Aorta (tissue), 5 donors: ENCODE results near the gene SERTAD2. TPM values are rescaled to one million over a fixed set of nuclear protein-coding genes. Genes with fewer than 3 reads are reported as not detected.
A peak's percentile ranks its signal among the peaks of the same experiment; 100 is the strongest.

Source experiments
- ATAC-seq: fragments of 200-7000 bp; cut with Tn5 transposase; one replicate; pipeline ENCODE4 v1.9.1; 2022; ENCODE audit warnings: moderate library complexity; ENCODE audit not compliant: low FRiP score
- DNase-seq, 2 donors: peaks; one replicate each; pipeline ENCODE4 v3.0.0-alpha.2; 2020
- H3K27ac ChIP-seq, 2 donors: one replicate each; pipeline ENCODE4 v1.5.1; 2013; ENCODE audit warnings: low read length in 2 of 2, mild to moderate bottlenecking in 2 of 2, moderate library complexity in 2 of 2, control low read depth in 1 of 2, inconsistent platforms in 1 of 2, low read depth in 1 of 2
- H3K27me3 ChIP-seq, 2 donors: one replicate each; pipeline ENCODE4 v1.6.1; 2013; ENCODE audit warnings: control low read depth in 1 of 2, low read length in 1 of 2, mild to moderate bottlenecking in 1 of 2, moderate library complexity in 1 of 2; ENCODE audit not compliant: insufficient read depth in 2 of 2, control insufficient read depth in 1 of 2
- H3K36me3 ChIP-seq, 2 donors: one replicate each; pipeline ENCODE4 v1.6.1; 2013; ENCODE audit warnings: control low read depth in 1 of 2, low read length in 1 of 2, mild to moderate bottlenecking in 1 of 2; ENCODE audit not compliant: insufficient read depth in 2 of 2, control insufficient read depth in 1 of 2
- H3K4me1 ChIP-seq, 2 donors: one replicate each; pipeline ENCODE4 v1.6.1; 2013; ENCODE audit warnings: low read length in 2 of 2, control low read depth in 1 of 2, mild to moderate bottlenecking in 1 of 2, moderate library complexity in 1 of 2; ENCODE audit not compliant: insufficient read depth in 2 of 2, control insufficient read depth in 1 of 2
- H3K4me3 ChIP-seq, 2 donors: one replicate each; pipeline ENCODE4 v1.5.1; 2013; ENCODE audit warnings: low read length in 2 of 2, control low read depth in 1 of 2, mild to moderate bottlenecking in 1 of 2
- H3K9me3 ChIP-seq: one replicate; pipeline ENCODE4 v1.6.1; 2013; ENCODE audit warnings: mild to moderate bottlenecking, low read length; ENCODE audit not compliant: control insufficient read depth
- WGBS, 2 donors: extraction: QIAGEN DNeasy Blood & Tissue Kit; methylation state at CpG; one replicate each; pipeline ENCODE4 v1.1.7; 2013; 5-methylcytosine and 5-hydroxymethylcytosine counted together
- intact Hi-C, 2 donors: fragments of 100-400 bp; cut with DNase I; formaldehyde crosslinking; loops; one replicate each; pipeline versions ENCODE4 v1.14.2 to v1.15.0; 2022
- polyA plus RNA-seq, 2 donors: library from polyadenylated mRNA; stranded (reverse); fragments of 200-250 nt; gene quantifications; one replicate each; pipeline ENCODE4 v1.2.3, GENCODE V29; 2013
- total RNA-seq, 2 donors: library from RNA; stranded (reverse); fragmentation: NEBNext Ultra II Directional; extraction: Animal tissue kit (Norgen Biotek cat#: 25700); gene quantifications; one replicate each; pipeline ENCODE4 v1.2.1, GENCODE V29; 2021
- donor health status: healthy with polysubstance abuse.
- donor health status: Bipolar disorder and iron deficiency.
- donor health status: DM: no; HTN: no; CAD: no.
- donor health status: DM: no; HTN: no; CAD: no.
- donor health status: DM: yes; HTN: yes; CAD: no.

The SERTAD2 gene
- total and polyA plus RNA-seq, 4 donors: 4.6 to 27.4 (median 20.6) TPM

DNA sequence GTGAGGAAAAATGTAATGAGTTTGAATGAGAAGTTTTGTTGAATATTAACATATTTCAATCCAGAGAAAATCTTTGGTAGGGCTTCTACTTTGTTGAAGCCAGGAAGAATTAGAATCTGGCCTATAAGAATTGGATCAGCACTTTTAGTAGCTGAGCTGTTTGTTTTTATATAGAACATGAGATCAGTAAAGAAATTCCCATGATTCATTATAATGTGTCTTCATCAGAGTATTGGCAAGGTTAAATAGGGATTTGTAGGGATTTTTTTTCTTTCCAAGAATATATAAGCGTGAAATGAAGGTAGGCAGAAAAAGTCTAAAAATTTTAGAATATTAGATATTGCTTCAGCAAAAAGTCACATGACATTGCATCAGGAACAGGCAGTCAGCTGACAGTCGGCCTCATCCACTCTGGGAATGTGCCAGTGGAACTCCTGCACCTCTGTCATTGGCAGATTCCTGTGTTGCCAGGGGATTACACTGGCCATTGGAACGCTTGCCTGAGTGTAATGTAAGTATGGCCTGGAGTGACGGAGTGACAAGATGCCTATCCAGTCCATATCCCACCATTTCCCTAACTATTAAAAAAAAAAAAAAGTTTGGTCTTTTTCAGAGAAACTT, 60.6 kb downstream of the SERTAD2 start:
- 78 to 82% methylated on average over 4 of the region's 4 CpGs for WGBS, 2 donors
- Histone ChIP-seq H3K27me3 (no peaks in the 10 kb centered on the region), H3K4me3 (no peak overlapping the region), H3K36me3 (peaks cover 0 to 3% of the 10 kb centered on the region in 2 donors), H3K4me1 (peaks cover 0 to 5% of the 10 kb centered on the region in 2 donors), H3K9me3 (no peaks in the 10 kb centered on the region), H3K27ac (no peak overlapping the region)
- intact Hi-C loops: loop anchor here in 1 of 2 donors (5.0 kb wide), 1 partner anchor 154 kb away; no protein-coding TSS in a partner anchor
- DNase-seq: peak in 1 of 2 donors; percentile 55
- ATAC-seq: no peak

DNA sequence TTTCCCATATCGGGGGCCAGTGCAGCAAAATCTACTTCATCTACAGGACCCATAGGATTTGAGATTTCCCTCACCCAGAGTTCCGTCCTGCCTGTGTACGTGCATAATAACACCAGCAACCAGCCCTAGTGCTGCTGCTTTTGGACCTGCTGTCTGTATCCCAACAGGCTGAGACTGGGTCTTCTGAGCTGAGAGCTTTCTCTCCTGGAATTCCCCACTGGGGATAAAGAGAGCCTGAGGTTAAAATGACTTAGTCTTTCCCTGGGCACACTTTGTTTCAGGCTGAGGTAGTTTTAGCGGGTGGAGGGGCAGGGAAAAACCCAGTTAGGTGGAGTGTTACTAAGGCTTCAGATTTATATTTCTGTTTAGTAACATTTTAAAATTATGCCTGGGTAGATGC, 62.5 kb downstream of the SERTAD2 start:
- DNase-seq (no peak), ATAC-seq (no peak)
- H3K27ac ChIP-seq: no peak overlapping the region
- WGBS, 2 donors: 87 to 93% methylated on average over 4 of the region's 4 CpGs
- H3K9me3 ChIP-seq: no peaks in the 10 kb centered on the region
- intact Hi-C loops: loop anchor here in 1 of 2 donors (5.0 kb wide), 1 partner anchor 156 kb away; no protein-coding TSS in a partner anchor
- peaks cover 0 to 5% of the 10 kb centered on the region in 2 donors for H3K4me1 ChIP-seq
- H3K4me3 ChIP-seq: no peak overlapping the region
- peaks cover 0 to 3% of the 10 kb centered on the region in 2 donors for H3K36me3 ChIP-seq
- H3K27me3 ChIP-seq: no peaks in the 10 kb centered on the region

DNA sequence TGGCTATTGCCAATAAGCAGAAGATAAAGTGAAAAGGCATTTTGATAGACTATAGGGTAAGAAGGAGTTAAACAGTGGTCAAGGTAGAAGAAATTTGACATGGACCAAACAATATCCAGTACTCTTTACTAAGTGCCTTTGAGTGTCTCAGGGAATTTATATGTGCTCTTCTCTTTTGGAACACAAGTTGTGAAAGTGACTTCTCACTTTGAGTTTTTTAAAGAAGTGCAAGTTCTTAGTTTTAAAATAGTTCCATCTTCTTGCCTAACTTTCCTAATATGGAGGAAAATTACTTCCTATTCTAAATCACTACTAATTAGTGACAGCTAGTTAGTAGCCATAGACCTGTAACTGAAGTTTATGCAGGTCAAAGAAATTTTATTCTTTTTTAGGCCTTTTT, 66.2 kb downstream of the SERTAD2 start:
- ATAC-seq (no peak), DNase-seq (no peak)
- H3K4me1 ChIP-seq: no peaks in the 10 kb centered on the region
- no peak overlapping the region for H3K27ac ChIP-seq
- no peaks in the 10 kb centered on the region for H3K27me3 ChIP-seq
- peaks cover 0 to 3% of the 10 kb centered on the region in 2 donors for H3K36me3 ChIP-seq
- no peak overlapping the region for H3K4me3 ChIP-seq
- H3K9me3 ChIP-seq: no peaks in the 10 kb centered on the region
- intact Hi-C loops: loop anchor here (2.0 to 5.0 kb wide), 4 partner anchors 55 to 285 kb away; no protein-coding TSS in a partner anchor

DNA sequence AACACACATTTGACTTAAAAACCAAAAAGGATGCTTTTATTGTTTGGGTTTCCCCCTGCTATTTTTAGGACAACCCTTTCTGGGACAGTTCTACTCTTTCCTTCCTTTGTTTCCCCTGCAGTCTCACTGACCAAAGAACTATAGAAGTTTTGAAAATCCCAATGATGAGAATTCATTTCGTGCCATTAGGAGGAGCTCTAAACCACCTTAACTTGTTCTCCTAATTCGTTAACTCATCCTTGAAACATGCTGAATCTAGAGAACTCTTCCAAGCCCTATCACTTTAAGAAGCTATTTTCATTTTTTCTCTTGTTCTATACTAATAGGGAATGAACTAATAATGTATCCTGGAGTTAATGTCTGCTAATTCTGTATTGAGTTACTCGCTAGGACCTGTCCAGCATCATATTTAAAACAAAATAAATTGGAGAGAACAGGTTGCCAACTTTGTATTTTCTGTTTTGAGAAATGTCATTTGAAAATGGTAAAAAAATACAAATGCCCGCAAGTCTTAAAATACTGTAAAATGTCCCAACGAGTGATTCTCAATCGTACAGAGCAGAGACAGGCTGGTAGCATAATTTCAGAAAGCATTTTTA, 66.7 kb downstream of the SERTAD2 start:
- no peaks in the 10 kb centered on the region for H3K27me3 ChIP-seq
- H3K9me3 ChIP-seq: no peaks in the 10 kb centered on the region
- H3K27ac ChIP-seq: no peak overlapping the region
- peak; percentile 68 for ATAC-seq
- no peak for DNase-seq
- no peak overlapping the region for H3K4me3 ChIP-seq
- peaks cover 0 to 3% of the 10 kb centered on the region in 2 donors for H3K36me3 ChIP-seq
- WGBS, 2 donors: 24 to 29% methylated on average over 6 of the region's 6 CpGs
- intact Hi-C loops: loop anchor here (2.0 to 5.0 kb wide), 4 partner anchors 55 to 285 kb away; no protein-coding TSS in a partner anchor
- H3K4me1 ChIP-seq: no peaks in the 10 kb centered on the region

DNA sequence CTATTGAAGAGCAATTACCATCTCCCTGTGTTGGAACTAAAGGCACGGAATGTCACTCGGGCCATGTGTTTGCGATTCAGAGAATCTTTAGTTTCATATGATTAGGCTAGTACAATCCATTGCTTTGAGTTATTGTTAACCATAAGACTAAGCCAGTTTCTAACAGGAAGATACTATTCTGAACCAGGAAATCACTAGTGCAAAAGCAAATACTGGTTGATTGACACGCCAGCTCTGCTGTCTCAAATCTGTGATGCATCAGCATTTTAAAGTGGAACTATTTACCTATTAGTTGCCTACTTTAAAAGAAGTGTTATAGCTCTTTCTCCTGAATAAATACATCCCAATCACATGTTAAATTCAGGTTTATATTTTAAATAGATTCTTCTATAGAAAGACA, 67.7 kb downstream of the SERTAD2 start:
- DNase-seq (no peak), ATAC-seq (no peak)
- no peak overlapping the region for H3K4me3 ChIP-seq
- intact Hi-C loops: loop anchor here (2.0 to 5.0 kb wide), 4 partner anchors 56 to 286 kb away; no protein-coding TSS in a partner anchor
- 89 to 90% methylated on average over 4 of the region's 4 CpGs for WGBS, 2 donors
- H3K4me1 ChIP-seq: no peaks in the 10 kb centered on the region
- H3K9me3 ChIP-seq: no peaks in the 10 kb centered on the region
- no peaks in the 10 kb centered on the region for H3K27me3 ChIP-seq
- H3K36me3 ChIP-seq: peaks cover 0 to under 1% of the 10 kb centered on the region in 2 donors
- H3K27ac ChIP-seq: no peak overlapping the region

DNA sequence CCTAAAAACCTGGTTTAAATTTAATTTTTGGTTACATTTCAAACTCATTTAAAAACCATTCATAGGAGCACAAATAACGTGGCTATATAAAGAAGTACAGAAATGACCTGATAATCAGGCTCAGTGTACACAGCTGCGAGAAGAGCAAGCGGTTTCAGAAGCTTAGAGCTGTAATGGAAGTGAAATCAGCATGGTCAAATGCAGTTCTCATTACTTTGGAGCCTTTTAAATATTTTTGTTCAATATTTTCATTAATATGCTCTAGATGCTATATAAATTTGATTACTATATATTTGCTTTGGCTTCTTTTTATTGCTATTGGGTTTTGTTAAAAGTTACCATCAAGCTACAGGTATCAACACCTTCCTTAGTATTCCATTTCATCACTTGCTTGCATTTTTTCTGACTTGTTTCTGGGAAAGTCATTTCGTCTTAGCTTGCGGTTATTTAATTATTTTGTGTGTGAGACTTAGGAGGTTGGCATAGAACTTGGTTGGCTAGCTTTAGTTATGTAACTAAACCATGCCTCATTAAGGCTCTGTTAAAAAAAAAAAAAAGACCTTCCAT, 70.9 kb downstream of the SERTAD2 start:
- Histone ChIP-seq H3K4me1 (no peaks in the 10 kb centered on the region), H3K36me3 (peaks cover 2 to 3% of the 10 kb centered on the region in 2 donors), H3K4me3 (no peak overlapping the region), H3K9me3 (no peaks in the 10 kb centered on the region), H3K27me3 (no peaks in the 10 kb centered on the region), H3K27ac (no peak overlapping the region)
- intact Hi-C loops: no loop called here
- no peak for ATAC-seq
- 57 to 59% methylated on average over 5 of the region's 5 CpGs for WGBS, 2 donors
- no peak for DNase-seq

DNA sequence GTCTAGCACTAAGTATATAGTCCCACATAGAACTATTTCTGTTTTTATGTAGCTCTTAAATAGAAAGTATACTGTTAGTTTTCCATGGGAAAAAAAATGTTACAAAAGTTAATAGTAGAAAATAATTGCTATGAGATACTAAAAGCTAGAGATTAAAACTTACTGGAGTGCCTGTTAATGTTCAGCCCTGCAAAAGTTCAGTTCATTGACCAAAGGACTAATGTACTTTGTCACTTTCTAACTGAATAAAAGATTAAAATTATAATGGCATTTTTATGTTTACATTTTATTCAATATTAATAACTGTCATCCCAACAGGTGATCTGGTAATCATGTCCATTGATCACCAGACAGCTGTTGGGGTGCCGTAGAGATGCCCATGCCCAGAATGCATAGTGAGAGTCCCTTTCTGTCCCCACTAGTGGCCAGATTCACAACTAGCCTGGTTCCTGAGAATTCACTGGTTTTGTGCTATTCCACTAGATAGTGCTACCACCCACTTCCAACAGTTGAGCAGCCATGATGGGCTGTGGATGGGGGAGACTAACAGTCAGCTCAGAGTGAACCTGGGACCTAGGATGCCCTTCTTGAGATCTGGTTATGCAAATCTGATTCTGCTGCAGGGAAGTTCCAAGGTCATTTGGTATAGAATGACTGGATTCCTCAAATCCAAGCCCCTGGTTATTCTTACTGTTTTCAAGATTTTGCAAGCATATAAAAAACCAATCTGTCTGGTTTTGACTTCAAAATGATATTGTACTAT, 71.8 kb downstream of the SERTAD2 start:
- intact Hi-C loops: no loop called here
- ATAC-seq: no peak
- WGBS, 2 donors: 93 to 94% methylated on average over 1 of the region's 1 CpG
- Histone ChIP-seq H3K4me1 (no peaks in the 10 kb centered on the region), H3K4me3 (no peak overlapping the region), H3K27ac (no peak overlapping the region), H3K36me3 (peaks cover 2 to 3% of the 10 kb centered on the region in 2 donors), H3K9me3 (no peaks in the 10 kb centered on the region), H3K27me3 (no peaks in the 10 kb centered on the region)
- DNase-seq: no peak
